Stimulated activated CD4-positive, alpha-beta T cell treated with anti-CD3 and anti-CD28 coated beads, TNF-alpha, amount 100 ng/mL, for 1 hour (primary cell): ENCODE data around the gene CALHM4.

Experiments
- DNase-seq, 3 donors: peaks; one replicate each; pipeline ENCODE4 v3.0.0-alpha.2; 2020; ENCODE audit warnings: low read depth in 3 of 3, low spot score in 1 of 3

Gene CALHM4

GRCh38 chr6:116536216-116536621 is 17.3 kb upstream of the CALHM4 start:
- DNase-seq: no peak

- no peak for DNase-seq
Observed at GRCh38 chr6:116542426-116542825, 11.1 kb upstream of the CALHM4 start.

DNA sequence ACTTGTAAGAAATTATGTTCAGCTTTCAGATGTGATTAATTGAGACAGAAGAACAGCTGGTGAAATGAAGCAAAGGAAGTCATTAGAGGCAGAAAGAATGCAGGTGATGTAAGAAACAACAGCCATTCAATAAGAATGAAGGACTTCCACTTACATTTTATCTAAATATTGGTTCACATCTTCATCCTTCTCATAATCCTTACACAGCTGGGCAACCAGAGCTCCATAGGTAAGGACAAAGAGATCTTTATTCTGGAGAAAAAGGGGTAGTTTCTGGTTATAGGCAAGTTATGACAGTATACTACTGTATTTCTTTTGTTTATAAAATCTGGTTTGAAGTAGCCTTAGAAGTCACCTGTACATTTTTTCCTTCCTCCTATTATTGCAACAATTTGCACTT is 10.4 kb upstream of the CALHM4 start:
- no peak for DNase-seq

GRCh38 chr6:116545651-116546050 is 7.9 kb upstream of the CALHM4 start, which contains the start of gene TRAPPC3L:
TSS of gene TRAPPC3L (minus strand) at chr6:116545684. CDS start at chr6:116545514, 170 bp downstream.
- no peak for DNase-seq

DNA sequence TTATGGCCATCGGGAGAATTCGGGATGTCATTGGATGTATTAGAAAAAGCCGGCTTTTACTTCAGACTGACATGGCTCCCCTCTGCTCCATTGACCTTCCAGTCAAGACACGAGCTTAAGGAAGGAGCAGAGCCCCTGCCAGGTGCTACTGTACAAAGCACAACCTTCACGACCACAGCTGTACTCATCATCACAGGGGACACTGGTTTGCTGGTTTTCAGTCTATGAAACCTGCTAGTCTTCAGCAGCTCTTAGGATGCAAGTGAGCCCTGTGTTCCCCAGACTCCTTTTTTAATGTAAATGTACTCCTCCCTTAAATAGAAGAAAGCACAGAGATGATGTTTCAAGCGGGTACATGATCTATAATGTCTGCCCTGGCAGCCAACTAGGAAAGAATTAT is 6.2 kb upstream of the CALHM4 start:
- DNase-seq: no peak

DNA sequence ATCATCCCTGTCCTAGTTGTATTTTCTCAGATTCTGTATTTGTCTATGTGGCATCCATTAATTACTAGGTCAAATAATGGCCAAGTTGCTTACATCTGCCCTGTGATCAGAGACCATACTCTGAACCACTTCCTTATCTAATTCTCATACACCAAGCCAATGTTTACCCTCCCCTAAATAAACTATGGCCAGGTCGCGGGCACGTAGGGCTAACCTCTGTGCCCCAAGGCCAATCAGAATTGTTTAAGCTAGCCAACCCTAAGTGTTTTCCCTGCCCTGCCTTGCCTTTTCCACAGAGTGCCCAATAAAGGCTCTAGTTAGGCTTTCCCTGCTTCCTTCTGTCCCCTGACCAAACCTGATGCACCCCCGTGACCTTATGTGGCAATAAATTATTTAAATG is 2.8 kb upstream of the CALHM4 start:
- DNase-seq: no peak

- no peak for DNase-seq
Observed at GRCh38 chr6:116556065-116556464, 2.5 kb downstream of the CALHM4 start.

GRCh38 chr6:116556814-116557415 is 3.4 kb downstream of the CALHM4 start:
- no peak for DNase-seq

GRCh38 chr6:116557893-116558292 is 4.3 kb downstream of the CALHM4 start:
- no peak for DNase-seq

DNA sequence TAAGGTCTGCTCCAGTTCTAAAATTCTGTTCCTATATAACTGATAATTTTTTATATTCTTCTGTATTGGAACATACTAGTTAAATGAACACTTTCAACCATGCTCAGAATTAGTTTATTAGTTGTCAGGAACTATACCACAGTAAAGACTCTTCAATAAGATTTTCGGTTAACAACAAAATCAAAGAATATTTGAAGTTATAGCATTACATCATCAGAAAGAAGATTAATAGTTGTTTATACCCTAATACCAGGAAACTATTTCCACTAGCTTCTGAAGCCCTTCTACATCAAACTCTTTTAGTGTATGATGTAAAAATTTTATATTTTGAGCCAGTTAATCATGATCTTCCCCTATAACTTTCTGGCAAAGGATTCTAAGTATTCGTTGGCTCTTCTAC is 6.6 kb downstream of the CALHM4 start:
- no peak for DNase-seq

DNA sequence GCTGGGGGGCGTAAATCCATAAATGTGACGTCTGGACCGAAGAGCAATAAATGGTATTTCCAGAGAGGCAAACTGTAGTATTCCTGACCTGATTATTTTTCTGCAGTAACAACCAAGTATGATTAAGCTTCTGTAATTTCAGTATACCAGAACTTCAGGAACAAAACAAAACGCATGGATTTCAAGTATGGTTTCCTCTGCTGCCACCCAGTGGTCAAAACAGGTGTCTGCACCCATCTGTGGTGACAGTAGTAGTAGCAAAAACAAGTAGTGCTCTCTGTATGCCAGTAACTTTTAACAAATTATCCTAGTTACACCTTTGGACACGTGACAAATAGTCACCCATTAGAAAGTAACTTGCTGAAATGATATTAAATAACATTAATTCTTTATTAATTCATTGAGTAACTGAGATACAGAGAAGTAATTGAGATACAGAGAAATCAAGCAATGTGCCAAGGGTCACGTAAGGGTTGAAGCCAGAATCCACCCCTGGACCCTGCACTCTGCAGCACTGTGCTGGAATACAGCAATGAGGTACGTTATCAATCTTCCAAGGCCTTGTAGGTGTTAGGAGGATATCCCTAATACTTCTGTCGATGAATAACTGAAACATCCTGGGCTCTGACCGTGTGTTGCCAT is 7.9 kb downstream of the CALHM4 start:
- peak in 2 of 3 donors; percentile 14 to 43 for DNase-seq

DNA sequence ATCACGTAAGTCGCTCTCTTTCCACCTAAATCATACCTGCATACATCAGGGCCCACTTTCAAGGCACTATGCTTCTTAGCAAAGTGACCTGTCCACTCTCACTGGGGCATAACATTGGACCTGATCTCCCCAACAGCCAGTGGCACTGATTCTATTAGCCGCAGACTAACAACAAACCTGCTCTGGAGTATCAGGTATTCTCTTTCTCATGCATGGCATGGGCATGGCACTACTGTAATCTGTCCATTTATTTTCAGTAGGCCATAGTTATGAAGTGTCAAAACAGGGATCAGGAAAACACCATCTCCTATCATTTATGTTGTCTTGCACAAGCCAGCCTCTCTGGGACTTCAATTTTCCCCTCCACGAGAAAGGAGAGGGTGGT is 8.5 kb downstream of the CALHM4 start:
- DNase-seq: no peak

- no peak for DNase-seq
Observed at GRCh38 chr6:116562614-116563013, 9.1 kb downstream of the CALHM4 start.

GRCh38 chr6:116563830-116564229 is 10.3 kb downstream of the CALHM4 start:
- no peak for DNase-seq

DNA sequence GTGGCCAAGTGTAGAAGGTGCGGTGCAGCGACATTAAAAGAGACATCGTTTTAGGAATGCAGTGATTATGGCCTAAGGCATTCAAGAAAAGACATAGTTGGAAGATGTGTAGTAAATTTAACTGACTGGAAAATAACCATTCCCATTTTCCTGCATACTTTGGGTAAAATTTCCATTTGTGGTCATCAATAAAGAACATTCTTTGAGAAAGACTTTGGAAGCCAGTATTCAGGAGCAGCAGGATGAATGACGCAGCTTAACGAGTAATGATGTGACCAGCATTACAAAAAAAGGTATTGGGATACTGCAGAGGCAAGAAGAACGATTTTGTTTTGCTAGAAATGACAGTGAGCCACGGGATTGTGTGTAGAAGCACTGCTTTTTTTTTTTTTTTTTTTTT is 10.8 kb downstream of the CALHM4 start:
- DNase-seq: no peak

DNA sequence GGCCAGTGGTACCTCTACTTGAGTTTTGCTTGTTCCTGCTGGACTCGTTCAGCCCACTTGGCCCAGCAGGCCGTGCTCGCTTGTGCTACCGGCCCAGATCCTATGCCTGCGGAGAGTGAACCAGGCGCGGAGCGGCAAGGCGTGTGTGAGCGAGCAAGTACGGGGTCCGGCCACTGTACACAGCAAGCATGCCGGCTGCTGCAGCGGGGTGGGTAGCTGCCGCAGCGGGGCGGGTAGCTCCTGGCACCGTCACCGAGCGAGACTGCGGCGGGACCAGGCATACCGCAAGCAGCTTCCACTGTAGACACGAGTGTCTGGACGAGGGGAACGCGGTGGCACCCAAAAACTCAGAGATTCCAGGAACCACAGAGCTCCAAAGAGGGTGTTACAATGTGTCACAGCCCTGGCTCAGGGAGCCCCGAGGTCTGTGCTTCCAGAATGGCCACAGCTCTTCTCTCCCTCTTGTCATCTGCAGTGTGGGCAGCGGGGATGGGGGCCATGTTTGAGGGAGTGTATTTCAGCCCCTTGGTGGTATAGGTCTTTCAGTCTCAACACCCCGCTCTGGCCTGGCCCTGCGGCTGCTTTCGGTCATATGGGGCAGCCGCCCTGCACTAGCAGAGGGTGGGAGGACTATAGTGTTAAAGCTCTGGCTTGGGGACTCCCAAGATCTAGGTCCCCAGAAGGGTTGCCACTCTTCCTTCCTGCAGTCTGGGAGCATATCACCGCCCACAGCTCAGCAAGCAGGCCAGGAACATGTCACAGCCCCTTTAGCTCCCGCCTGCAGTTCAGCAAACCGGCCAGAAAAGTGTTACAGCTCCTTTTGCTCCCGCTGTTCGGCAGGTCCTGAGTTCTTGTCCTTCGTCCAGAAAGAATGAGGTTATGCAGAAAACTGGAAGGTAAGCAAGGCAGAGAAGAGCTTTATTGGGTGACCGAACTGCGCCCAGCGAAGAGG is 11.6 kb downstream of the CALHM4 start:
- no peak for DNase-seq

- no peak for DNase-seq
Observed at GRCh38 chr6:116568111-116568510, 14.6 kb downstream of the CALHM4 start.

- no peak for DNase-seq
Observed at GRCh38 chr6:116568821-116569755, 15.5 kb downstream of the CALHM4 start.

DNA sequence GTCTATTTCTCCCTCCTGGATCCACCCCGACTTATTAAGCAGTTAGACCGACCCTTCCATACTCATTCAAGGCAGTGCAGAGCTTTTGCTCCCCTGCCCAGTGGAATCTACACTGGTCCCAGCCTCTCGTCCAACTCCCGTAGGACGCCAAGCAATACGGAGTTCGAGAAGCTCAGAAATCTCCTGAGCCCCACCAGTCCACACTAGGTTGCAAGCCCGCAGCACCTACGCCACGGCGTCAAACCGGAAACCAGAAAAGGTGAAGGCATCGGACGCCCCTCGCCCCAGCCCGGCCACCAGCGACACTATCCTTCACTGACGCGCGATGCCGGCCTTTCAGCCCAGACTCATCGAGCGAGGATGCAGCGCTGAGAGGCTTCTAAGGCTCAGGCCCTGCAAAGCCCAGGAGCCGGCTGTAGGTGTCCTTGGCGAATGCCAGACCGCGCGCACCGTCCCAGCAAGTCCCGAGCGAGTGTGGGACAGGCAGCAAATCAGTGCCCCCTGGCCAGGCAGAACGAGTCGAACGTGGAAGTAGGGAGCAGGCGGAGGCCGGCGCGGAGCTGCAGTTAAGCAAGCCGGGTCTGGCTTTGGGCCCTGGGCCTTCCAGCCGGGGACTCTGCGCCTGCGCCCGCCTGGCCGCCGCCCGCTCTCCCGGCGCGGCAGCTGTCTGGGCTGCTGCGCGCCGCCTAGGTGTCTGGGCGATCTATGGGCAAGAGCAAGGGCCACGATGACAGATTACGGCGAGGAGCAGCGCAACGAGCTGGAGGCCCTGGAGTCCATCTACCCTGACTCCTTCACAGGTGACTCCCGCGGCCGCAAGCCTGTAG is 17.5 kb downstream of the CALHM4 start, which contains the start of gene RWDD1:
Gene RWDD1 (plus strand): TSS at position 649 of the 827 bp plus-strand sequence. CDS start 79 bp downstream, at position 728.
- DNase-seq: peak; percentile 92 to 97 (median 94)

DNA sequence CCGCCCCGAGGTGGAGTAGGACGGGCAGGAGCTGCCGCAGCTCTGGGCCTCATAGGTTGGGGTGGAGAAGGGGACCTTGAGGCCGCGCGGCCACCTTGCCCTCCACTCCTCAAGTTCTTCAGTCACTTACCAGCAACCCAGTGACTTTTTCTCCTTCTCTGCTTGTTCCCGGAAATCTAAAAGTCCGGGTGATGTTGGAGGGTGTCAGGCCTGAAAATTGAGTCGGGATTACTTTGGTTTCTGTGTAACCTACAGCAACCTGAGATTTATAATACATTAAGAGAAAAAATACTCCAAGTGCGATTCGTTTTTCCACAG is 18.1 kb downstream of the CALHM4 start:
- no peak for DNase-seq
